HepG2 (cell line): Measurements from ENCODE around the gene TULP4. TPM values are rescaled to one million over a fixed set of nuclear protein-coding genes. Genes with fewer than 3 reads are reported as not detected.

Experiments used
- ATAC-seq: fragments of 200-7000 bp; cut with Tn5 transposase; 3 replicates; pipeline ENCODE4 v1.9.1; 2020; ENCODE audit warnings: mild to moderate bottlenecking, moderate library complexity
- BruUV-seq: library from RNA; stranded (reverse); fragments of 400-500 nt; replicated peaks from 2 replicates; lab custom pipeline; 2021; lab: Mats Ljungman, UMichigan
- CTCF ChIA-PET: fragments of 300-600 bp; formaldehyde crosslinking; extraction: SDS; loops from one replicate; lab custom pipeline; 2021; ENCODE audit warnings: low total read pairs, inconsistent platforms, low intra/inter-chr PET ratio; lab: Yijun Ruan, JAX
- POLR2A ChIA-PET: fragments of 350-600 bp; sonication (Branson Sonifier 250); formaldehyde crosslinking; loops from one replicate; lab custom pipeline; 2020; ENCODE audit warnings: antibody characterized with exemption, inconsistent platforms; lab: Yijun Ruan, JAX
- DNase-seq: peaks from one replicate; pipeline ENCODE4 v3.0.0-alpha.2; 2015; ENCODE audit warnings: low spot score
- FAIRE-seq: peaks from 3 replicates; lab custom pipeline; 2011; peaks lifted over from hg19 to GRCh38; lab: Jason Lieb, UNC
- H2AFZ ChIP-seq: one replicate; pipeline ENCODE4 v1.6.1; 2011; ENCODE audit warnings: low read length, inconsistent platforms
- H3K27ac ChIP-seq: fragments of 300-600 bp; 3 replicates; pipeline ENCODE4 v1.8.0; 2011; ENCODE audit warnings: mixed run types, mild to moderate bottlenecking, mixed read lengths, low read length, inconsistent platforms; ENCODE audit not compliant: insufficient read depth; ENCODE audit errors: extremely low read length
- H3K27me3 ChIP-seq, 2 experiments: fragments of 200-600 bp in 1 of 2; 2 replicates in 1 of 2; 3 replicates in 1 of 2; pipeline versions ENCODE4 v1.6.0 to v1.8.0; 2011; ENCODE audit warnings: low read length in 2 of 2, mild to moderate bottlenecking in 2 of 2, moderate library complexity in 2 of 2, inconsistent platforms in 1 of 2; ENCODE audit not compliant: insufficient read depth in 2 of 2, control insufficient read depth in 1 of 2
- H3K36me3 ChIP-seq, 2 experiments: fragments of 200-600 bp in 1 of 2; replicated peaks in 1 of 2; 2 replicates in 1 of 2; 3 replicates in 1 of 2; pipeline versions ENCODE4 v1.5.1 to v1.8.0; 2011; ENCODE audit warnings: low read length in 2 of 2, inconsistent platforms in 1 of 2; ENCODE audit not compliant: insufficient read depth in 2 of 2, control insufficient read depth in 1 of 2
- H3K4me1 ChIP-seq: 2 replicates; pipeline ENCODE4 v1.5.1; 2012; ENCODE audit warnings: low read length, inconsistent platforms; ENCODE audit not compliant: insufficient read depth
- H3K4me2 ChIP-seq: 2 replicates; pipeline ENCODE4 v1.6.0; 2011; ENCODE audit warnings: low read depth, low read length, inconsistent platforms
- H3K4me3 ChIP-seq, 3 experiments: fragments of 200-600 bp in 1 of 3; sonication (generic), shearing (Covaris generic) in 1 of 3; replicated peaks in 1 of 3; 2 replicates each; pipeline ENCODE4 v1.5.1; 2011 to 2016; ENCODE audit warnings: low read length in 3 of 3, inconsistent platforms in 2 of 3, low read depth in 2 of 3, mild to moderate bottlenecking in 2 of 3, control low read depth in 1 of 3, mixed read lengths in 1 of 3; ENCODE audit not compliant: insufficient read depth in 1 of 3
- H3K79me2 ChIP-seq: one replicate; pipeline ENCODE4 v1.6.1; 2011; ENCODE audit warnings: low read length, inconsistent platforms; ENCODE audit not compliant: insufficient read depth
- H3K9ac ChIP-seq: 2 replicates; pipeline ENCODE4 v1.6.0; 2011; ENCODE audit warnings: mild to moderate bottlenecking, low read depth, low read length, inconsistent platforms; ENCODE audit not compliant: insufficient read depth
- H3K9me3 ChIP-seq: 2 replicates; pipeline ENCODE4 v1.5.1; 2012; ENCODE audit warnings: mild to moderate bottlenecking, low read length
- H4K20me1 ChIP-seq: 2 replicates; pipeline ENCODE4 v1.6.0; 2011; ENCODE audit warnings: inconsistent platforms, mild to moderate bottlenecking, low read length, moderate library complexity; ENCODE audit not compliant: insufficient read depth
- CEBPG ChIP-seq: IDR thresholded peaks from 2 replicates; pipeline ENCODE4 v1.6.1; 2016
- ERF ChIP-seq: IDR thresholded peaks from 2 replicates; pipeline ENCODE4 v1.6.1; 2018; ENCODE audit warnings: missing biosample characterization, missing genetic modification reagents
- IRF2 ChIP-seq: IDR thresholded peaks from 2 replicates; pipeline ENCODE4 v1.6.1; 2018; ENCODE audit warnings: missing genetic modification reagents, missing compliant biosample characterization
- JUN ChIP-seq: sonication (generic); formaldehyde crosslinking; IDR thresholded peaks from 2 replicates; pipeline ENCODE4 v1.4.0; 2020; ENCODE audit warnings: mild to moderate bottlenecking, missing genetic modification reagents
- KIAA2018 ChIP-seq: sonication (generic); formaldehyde crosslinking; IDR thresholded peaks from 2 replicates; pipeline ENCODE4 v1.5.0; 2020; ENCODE audit warnings: mild to moderate bottlenecking, missing genetic modification reagents, borderline replicate concordance
- SKI ChIP-seq: fragments of 450-650 bp; IDR thresholded peaks from one replicate; pipeline ENCODE4 v1.6.1; 2018; ENCODE audit warnings: mild to moderate bottlenecking; ENCODE audit not compliant: partially characterized antibody
- ZKSCAN8 ChIP-seq: IDR thresholded peaks from 2 replicates; pipeline ENCODE4 v1.6.1; 2016; ENCODE audit warnings: borderline replicate concordance, missing genetic modification reagents, missing compliant biosample characterization
- ZNF326 ChIP-seq: sonication (generic); formaldehyde crosslinking; IDR thresholded peaks from 2 replicates; pipeline ENCODE4 v1.4.0; 2020; ENCODE audit warnings: missing genetic modification reagents, borderline replicate concordance
- ZNF563 ChIP-seq: sonication (generic); formaldehyde crosslinking; IDR thresholded peaks from 2 replicates; pipeline ENCODE4 v1.8.0; 2022; ENCODE audit warnings: mild to moderate bottlenecking, moderate library complexity, missing genetic modification reagents
- ZNF589 ChIP-seq: sonication (generic); formaldehyde crosslinking; conservative IDR thresholded peaks from 2 replicates; pipeline ENCODE4 v1.8.0; 2022; ENCODE audit warnings: mild to moderate bottlenecking, moderate library complexity, missing genetic modification reagents
- ZSCAN22 ChIP-seq: sonication (generic); formaldehyde crosslinking; IDR thresholded peaks from 2 replicates; pipeline ENCODE4 v1.4.0; 2020; ENCODE audit warnings: mild to moderate bottlenecking, missing genetic modification reagents
- WGBS: methylation state at CpG from one replicate; pipeline ENCODE4 v1.1.6; 2017; ENCODE audit warnings: low lambda C conversion rate; 5-methylcytosine and 5-hydroxymethylcytosine counted together
- in situ Hi-C: cut with HindIII; loops from 2 replicates; pipeline ENCODE4 v1.10.0; 2017; ENCODE audit warnings: low pct_unique_long_range_greater_than_20kb; ENCODE audit not compliant: extremely low pct_ligation_motif_present
- intact Hi-C: fragments of 100-400 bp; cut with micrococcal nuclease; formaldehyde crosslinking; loops from one replicate; pipeline ENCODE4 v1.10.0; 2022; ENCODE audit not compliant: unreplicated experiment
- polyA plus RNA-seq, 8 experiments: library from polyadenylated mRNA; depleted of rRNA in 3 of 8; stranded (reverse) in 7 of 8; unstranded in 1 of 8; fragments of >200 nt; fragmentation: Illumina TruSeq in 4 of 8; extraction: Trizol in 4 of 8; gene quantifications; 2 replicates each; pipeline versions ENCODE4 v1.2.1 to v1.2.3, GENCODE V29; 2011 to 2016; ENCODE audit warnings: low read depth in 4 of 8, missing spikeins in 1 of 8, mixed read lengths in 1 of 8; ENCODE audit not compliant: insufficient read depth in 1 of 8
- total RNA-seq, 5 experiments: library from RNA; depleted of rRNA; stranded (reverse); fragments of >200 nt; fragmentation: Illumina TruSeq; extraction: Trizol; gene quantifications; 2 replicates each; pipeline ENCODE4 v1.2.3, GENCODE V29; 2016; ENCODE audit warnings: low read depth in 1 of 5

Gene TULP4
- total and polyA plus RNA-seq, 2 of the 13 experiments (the other 11 are each of a cell fraction or from before 2014, with no cell fraction given) = 21.1 to 122 TPM

DNA sequence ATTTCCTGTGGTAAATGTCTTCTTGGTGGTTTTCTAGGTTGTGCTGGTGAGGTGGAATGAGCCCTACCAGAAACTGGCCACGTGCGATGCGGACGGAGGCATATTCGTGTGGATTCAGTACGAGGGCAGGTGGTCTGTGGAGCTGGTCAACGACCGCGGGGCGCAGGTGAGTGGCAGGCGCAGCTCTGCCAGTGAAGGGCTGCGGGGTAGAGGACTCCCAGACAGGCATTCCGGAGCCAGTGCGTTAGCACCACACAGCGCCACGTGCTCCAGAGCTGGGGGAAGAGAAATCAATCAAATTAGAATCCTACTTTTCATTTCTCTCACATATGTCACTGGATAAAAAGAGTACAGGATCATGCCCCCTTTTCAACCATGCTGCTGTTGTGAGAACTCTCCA is 100.8 kb downstream of the TULP4 start:
- over 99% methylated on average over 16 of the region's 16 CpGs for whole genome bisulfite sequencing
- H4K20me1 ChIP-seq = no peaks in the 10 kb centered on the region; the same call in 1 of the 2 replicates
- in situ Hi-C loops = no loop called here
- BruUV-seq = no TSS peak
- no peak for TF ChIP-seq SKI
- TF ChIP-seq CEBPG (CRISPR knock-in tag) = no peak
- no peak for TF ChIP-seq ZNF563 (CRISPR knock-in tag)
- no peak for TF ChIP-seq ZNF589 (CRISPR knock-in tag)
- TF ChIP-seq ZKSCAN8 (CRISPR knock-in tag) = no peak
- no peak for TF ChIP-seq IRF2 (CRISPR knock-in tag)
- no peak for TF ChIP-seq JUN
- no peak for TF ChIP-seq ZSCAN22 (CRISPR knock-in tag)
- TF ChIP-seq, all 625 proteins: peak for 0
- H2AFZ ChIP-seq = no peak overlapping the region
- H3K4me3 ChIP-seq = no peak overlapping the region
- H3K79me2 ChIP-seq = peaks cover 6% of the 10 kb centered on the region
- DNase-seq = no peak
- ATAC-seq = no peak
- ChIA-PET POLR2A (no interaction called here), CTCF (no interaction called here)
- no peak overlapping the region for H3K27ac ChIP-seq
- no peaks in the 10 kb centered on the region for H3K4me1 ChIP-seq
- H3K9me3 ChIP-seq = no peaks in the 10 kb centered on the region
- FAIRE-seq = no peak
- no peak overlapping the region for H3K4me2 ChIP-seq
- H3K9ac ChIP-seq = no peak overlapping the region
- intact Hi-C loops = no loop called here
- H3K27me3 ChIP-seq = no peaks in the 10 kb centered on the region
- peaks cover 22 to 46% of the 10 kb centered on the region in 2 experiments for H3K36me3 ChIP-seq

DNA sequence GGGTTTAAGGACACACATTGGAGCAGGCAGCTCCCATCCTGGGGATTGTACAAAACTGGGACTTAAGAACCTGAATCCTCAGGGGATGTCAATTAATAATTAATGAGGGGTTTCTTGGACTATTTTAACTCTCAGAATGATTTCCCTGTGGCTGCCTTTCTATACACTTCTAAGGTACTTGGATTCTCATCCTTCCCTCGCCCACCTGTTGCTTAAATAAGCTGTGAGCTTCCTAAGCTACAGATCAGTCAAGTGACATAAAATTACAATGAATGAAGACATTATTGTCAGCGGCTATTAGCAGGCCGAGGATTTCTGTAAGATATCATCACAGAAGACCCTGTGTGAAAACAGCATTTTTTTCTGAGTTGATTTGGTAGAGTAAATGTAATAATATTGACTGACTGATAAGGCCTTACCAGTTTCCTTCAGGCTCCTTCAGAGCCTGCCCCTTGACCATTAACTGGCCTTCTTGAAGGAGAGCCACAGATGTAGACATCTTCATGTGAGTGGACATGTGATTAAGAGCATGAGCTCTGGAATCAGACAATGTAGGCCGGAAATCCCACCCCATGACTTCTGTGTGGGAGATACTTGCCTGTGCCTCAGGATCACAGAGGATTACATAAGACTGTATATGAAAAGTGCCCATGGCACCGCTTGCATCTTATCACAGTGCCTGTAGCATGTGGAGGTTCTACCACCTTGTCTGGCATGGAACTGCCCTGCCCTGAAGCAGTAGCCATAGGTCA is 101.7 kb downstream of the TULP4 start:
- 98% methylated on average over 4 of the region's 5 CpGs for WGBS
- H3K4me1 ChIP-seq = no peaks in the 10 kb centered on the region
- ATAC-seq = no peak
- no peak overlapping the region for H2AFZ ChIP-seq
- POLR2A ChIA-PET = no interaction called here
- in situ Hi-C loops (no loop called here), intact Hi-C loops (no loop called here)
- no peak overlapping the region for H3K4me3 ChIP-seq
- CTCF ChIA-PET = no interaction called here
- DNase-seq = no peak
- no peak overlapping the region for H3K4me2 ChIP-seq
- no peak for FAIRE-seq
- no peaks in the 10 kb centered on the region for H3K9me3 ChIP-seq
- H3K79me2 ChIP-seq = peaks cover 5% of the 10 kb centered on the region
- H4K20me1 ChIP-seq = no peaks in the 10 kb centered on the region
- no TSS peak for BruUV-seq
- no peaks in the 10 kb centered on the region for H3K27me3 ChIP-seq
- H3K9ac ChIP-seq = no peak overlapping the region
- no peak overlapping the region for H3K27ac ChIP-seq
- H3K36me3 ChIP-seq = peaks cover 22 to 47% of the 10 kb centered on the region in 2 experiments
- no peak for TF ChIP-seq KIAA2018 (CRISPR knock-in tag)
- TF ChIP-seq ZNF326 (CRISPR knock-in tag) = no peak
- TF ChIP-seq ERF (CRISPR knock-in tag) = no peak
